Heart left ventricle (tissue), 16 donors: ENCODE data around the gene PYGO2. TPM values are rescaled to one million over a fixed set of nuclear protein-coding genes. Genes with fewer than 3 reads are reported as not detected.
"Not testable (repeated sequence)": the region's sequence is repeated elsewhere in the genome, so short reads cannot be mapped to it uniquely, and the experiment has no call there.

Experiments used
- ATAC-seq, 4 donors: fragments of 200-7000 bp; cut with Tn5 transposase; one replicate each; pipeline ENCODE4 v1.9.1; 2020 to 2022; ENCODE audit warnings: moderate library complexity in 4 of 4, mild to moderate bottlenecking in 3 of 4, moderate number of reproducible peaks in 1 of 4
- DNase-seq, 5 donors: peaks; one replicate each; pipeline ENCODE4 v3.0.0-alpha.2; 2020
- H3K27ac ChIP-seq, 12 donors: fragments of 200-600 bp; sonication (generic) in 4 of 12; one replicate each; pipeline versions ENCODE4 v1.5.0 to v1.8.0; 2016 to 2022; ENCODE audit warnings: mild to moderate bottlenecking in 2 of 12
- H3K27me3 ChIP-seq, 9 donors: fragments of 200-600 bp; sonication (generic) in 2 of 9; one replicate each; pipeline versions ENCODE4 v1.5.1 to v1.8.0; 2016 to 2022; ENCODE audit warnings: mild to moderate bottlenecking in 3 of 9
- H3K36me3 ChIP-seq, 9 donors: fragments of 200-600 bp; sonication (generic) in 2 of 9; one replicate each; pipeline versions ENCODE4 v1.5.0 to v1.8.0; 2018 to 2022; ENCODE audit warnings: mild to moderate bottlenecking in 2 of 9
- H3K4me1 ChIP-seq, 12 donors: fragments of 200-600 bp; sonication (generic) in 4 of 12; one replicate each; pipeline versions ENCODE4 v1.5.0 to v1.8.0; 2016 to 2022; ENCODE audit warnings: mild to moderate bottlenecking in 3 of 12
- H3K4me3 ChIP-seq, 12 donors: fragments of 200-600 bp; sonication (generic) in 4 of 12; one replicate each; pipeline versions ENCODE4 v1.5.0 to v1.8.0; 2017 to 2022; ENCODE audit warnings: mild to moderate bottlenecking in 9 of 12, moderate library complexity in 4 of 12
- H3K9me3 ChIP-seq, 12 donors: fragments of 200-600 bp; sonication (generic) in 4 of 12; one replicate each; pipeline versions ENCODE4 v1.5.0 to v1.8.0; 2016 to 2022; ENCODE audit warnings: mild to moderate bottlenecking in 1 of 12
- CTCF ChIP-seq, 12 donors: fragments of 200-600 bp; sonication (generic) in 4 of 12; IDR thresholded peaks; one replicate each; pipeline versions ENCODE4 v1.5.0 to v1.8.0; 2018 to 2022; ENCODE audit warnings: antibody characterized with exemption in 12 of 12, mild to moderate bottlenecking in 5 of 12
- POLR2A ChIP-seq, 2 donors: fragments of 450-650 bp; IDR thresholded peaks; one replicate each; pipeline ENCODE4 v1.6.1; 2017; ENCODE audit warnings: antibody characterized with exemption in 2 of 2, mild to moderate bottlenecking in 2 of 2, moderate library complexity in 2 of 2
- WGBS, 4 donors: extraction: QIAGEN DNeasy Blood & Tissue Kit in 2 of 4; methylation state at CpG; one replicate each; pipeline versions ENCODE4 v1.1.5 to v1.1.7; 2013 to 2018; 5-methylcytosine and 5-hydroxymethylcytosine counted together
- intact Hi-C, 10 donors: fragments of 100-400 bp; cut with DNase I; formaldehyde crosslinking; loops; one replicate each; pipeline versions ENCODE4 v1.11.1 to v1.14.2; 2022
- polyA plus RNA-seq, 2 donors: library from polyadenylated mRNA; stranded (reverse); fragments of 200-250 nt; gene quantifications; one replicate each; pipeline ENCODE4 v1.2.3, GENCODE V29; 2013
- total RNA-seq, 9 donors: library from RNA; depleted of rRNA in 2 of 9; stranded (reverse); fragments of >200 nt in 2 of 9; fragmentation: NEBNext Ultra II Directional in 3 of 9; extraction: Animal tissue kit (Norgen Biotek cat#: 25700) in 3 of 9; gene quantifications; one replicate each; pipeline versions ENCODE4 v1.1.0 to v1.2.4, GENCODE V29; 2016 to 2023
- donor health status: ischemic (EF 13 %, LVEDD 7.1; RV severe dilation, severe dysfunction).
- donor health status: healthy with polysubstance abuse.
- donor health status: DM: no; HTN: yes; CAD: no.
- donor health status: DM: no; HTN: no; CAD: no.
- donor health status: ischemic (EF 25% LVEDD 6.9; RV normal size, moderate dysfunction).
- donor health status: ischemic (EF 25% LVEDD 5.7; RV mildly dilated, moderate dysfunction).
- donor health status: healthy.
- donor health status: DM: yes; HTN: yes; CAD: no.
- donor health status: ischemic (EF 35%, LVEDD 5.7; RV mildly dilated, moderate dysfunction).
- donor health status: nonischemic (EF 11% LVEDD 7.7; RV severe dilation, severe dysfunction).
- donor health status: DM: yes; HTN: yes; CAD: no.
- donor health status: PGD.
- donor health status: ischemic (EF 29% LVEDD 5.4; RV normal size, mild dysfunction).
- donor health status: nonischemic (EF 23%, LVEDD 6.1; RV moderate dilation, normal function).

The PYGO2 gene
- total and polyA plus RNA-seq, 11 donors, result 9.7 to 19.2 (median 16.3) TPM

- WGBS, 4 donors, result 0 to 1% (median 1%) methylated on average over 26 of the region's 26 CpGs
- DNase-seq (peak; percentile 95 to 99 (median 97)), ATAC-seq (peak; percentile 100)
- H3K4me3 ChIP-seq, result peak within 1 kb of the TSS; percentile 43 to 87 (median 71)
- TF ChIP-seq POLR2A (IDR thresholded peaks at IDR 0.05) (peak in 1 of 2 donors; percentile 56), CTCF (IDR thresholded peaks at IDR 0.05) (no peak)
- peaks cover 3 to 28% (median 14%) of the 10 kb centered on the region in 12 donors for H3K4me1 ChIP-seq
- H3K36me3 ChIP-seq, result peaks cover 0 to 29% (median 15%) of the 10 kb centered on the region in 9 donors
- no peaks in the 10 kb centered on the region for H3K27me3 ChIP-seq
- peak within 1 kb of the TSS in 11 of 12 donors; percentile 48 to 82 (median 76) for H3K27ac ChIP-seq
- H3K9me3 ChIP-seq, result no peaks in the 10 kb centered on the region
- intact Hi-C loops, result loop anchor here in 2 of 10 donors (1.0 to 2.0 kb wide), 2 partner anchors 9 to 18 kb away; partner anchors contain the start of gene CKS1B (in 1 of the 2)
Measured at GRCh38 chr1:154982897-154983648, 21.5 kb upstream of the PYGO2 start, which contains the start of gene FLAD1. Gene FLAD1 (plus strand): TSS chr1:154983344. CDS start chr1:154983695, 351 bp downstream.

- H3K27me3 ChIP-seq, result no peaks in the 10 kb centered on the region
- DNase-seq (no peak), ATAC-seq (no peak)
- H3K36me3 ChIP-seq, result peaks cover 0 to 21% (median 8%) of the 10 kb centered on the region in 9 donors
- peaks cover 3 to 27% (median 14%) of the 10 kb centered on the region in 12 donors for H3K4me1 ChIP-seq
- no peak for TF ChIP-seq CTCF (IDR thresholded peaks at IDR 0.05)
- no peak for TF ChIP-seq POLR2A (IDR thresholded peaks at IDR 0.05)
- intact Hi-C loops, result loop anchor here in 1 of 10 donors (2.0 kb wide), 1 partner anchor 18 kb away; no protein-coding TSS in a partner anchor
- H3K27ac ChIP-seq, result peak overlapping the region in 6 of 12 donors; percentile 29 to 79 (median 48)
- no peaks in the 10 kb centered on the region for H3K9me3 ChIP-seq
- H3K4me3 ChIP-seq, result peak overlapping the region in 11 of 12 donors; percentile 10 to 87 (median 71)
- 65 to 70% (median 67%) methylated on average over 6 of the region's 6 CpGs for WGBS, 4 donors
Measured at GRCh38 chr1:154982341-154982740, 20.8 kb upstream of the PYGO2 start.

- ATAC-seq, result no peak
- WGBS, 4 donors, result 93 to 98% (median 98%) methylated on average over 3 of the region's 3 CpGs
Measured at GRCh38 chr1:154978360-154978759, 16.8 kb upstream of the PYGO2 start.

GRCh38 chr1:154977762-154978161, 16.2 kb upstream of the PYGO2 start:
- H3K27me3 ChIP-seq, DNase-seq, ATAC-seq, intact Hi-C loops, H3K9me3 ChIP-seq, H3K4me3 ChIP-seq: not testable (repeated sequence)
- Histone ChIP-seq H3K27ac (peak overlapping the region in 1 of 12 donors; percentile 40), H3K36me3 (peaks cover 0 to 14% (median 5%) of the 10 kb centered on the region in 9 donors), H3K4me1 (peaks cover 8 to 32% (median 21%) of the 10 kb centered on the region in 12 donors)
- WGBS, 4 donors, result 71 to 81% (median 78%) methylated on average over 3 of the region's 3 CpGs

More at GRCh38 chr1:154978360-154978759, 16.8 kb upstream of the PYGO2 start:
- TF ChIP-seq POLR2A (IDR thresholded peaks at IDR 0.05), result no peak
- no peak for TF ChIP-seq CTCF (IDR thresholded peaks at IDR 0.05)
- H3K9me3 ChIP-seq, result no peaks in the 10 kb centered on the region
- H3K4me3 ChIP-seq, result no peak overlapping the region
- H3K36me3 ChIP-seq, result peaks cover 0 to 14% (median 5%) of the 10 kb centered on the region in 9 donors
- DNase-seq, result no peak
- H3K27me3 ChIP-seq, result no peaks in the 10 kb centered on the region
- intact Hi-C loops, result no loop called here
- H3K27ac ChIP-seq, result no peak overlapping the region
- peaks cover 3 to 27% (median 15%) of the 10 kb centered on the region in 12 donors for H3K4me1 ChIP-seq
